Stimulated activated CD8-positive, alpha-beta memory T cell treated with anti-CD3 and anti-CD28 coated beads, Interleukin-7, amount 100 ng/mL, for 48 hours (primary cell): ENCODE results near the gene NHSL2.

Experiments used
- DNase-seq, 2 donors: peaks; one replicate each; pipeline ENCODE4 v3.0.0-alpha.2; 2020; ENCODE audit warnings: low read depth in 1 of 2; ENCODE audit errors: extremely low read depth in 1 of 2

NHSL2 gene

GRCh38 chrX:72016881-72017783 is 106.5 kb downstream of the NHSL2 start:
- DNase-seq: no peak

DNA sequence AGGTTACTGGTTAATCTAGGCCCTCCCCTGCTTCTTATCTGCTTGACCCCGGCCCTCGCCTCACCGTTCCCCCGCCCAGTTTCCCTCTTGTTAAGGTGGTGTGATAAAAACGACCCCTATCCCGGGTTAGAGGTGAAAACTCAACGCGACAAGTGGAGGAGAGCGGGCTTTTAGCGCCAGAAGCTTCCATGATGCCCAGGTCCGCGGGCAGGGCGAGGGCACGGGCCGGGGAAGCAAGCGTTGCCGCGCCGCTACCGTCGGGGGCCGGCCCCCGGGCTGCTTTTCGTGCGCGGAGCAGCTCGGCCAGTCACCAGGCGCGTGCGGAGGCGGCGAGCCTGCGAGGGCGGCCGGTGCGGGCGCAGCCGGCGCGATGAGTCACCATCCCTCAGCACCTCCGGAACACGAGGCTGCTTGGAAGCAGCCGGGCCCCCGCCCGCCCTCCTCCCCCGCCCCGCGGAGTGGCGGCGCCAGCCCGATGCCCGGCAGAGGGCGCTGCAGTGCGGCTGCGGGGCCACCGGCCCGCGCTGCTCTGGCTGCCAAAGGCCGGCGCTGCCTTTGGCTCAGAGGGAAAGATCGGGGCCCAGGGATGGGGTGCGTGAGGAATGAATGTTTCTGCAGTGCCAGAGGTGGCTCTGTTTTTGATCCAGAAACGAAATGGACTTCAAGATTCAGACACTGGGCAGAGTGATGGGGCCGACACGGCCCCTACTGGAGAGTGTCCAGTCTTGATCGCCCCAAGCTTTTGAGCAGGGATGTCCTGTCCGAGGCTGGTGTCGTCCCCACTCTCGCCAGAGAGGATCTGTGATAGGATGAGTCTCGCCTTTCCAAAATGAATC is 107.8 kb downstream of the NHSL2 start:
- DNase-seq: peak; percentile 65 to 66

DNA sequence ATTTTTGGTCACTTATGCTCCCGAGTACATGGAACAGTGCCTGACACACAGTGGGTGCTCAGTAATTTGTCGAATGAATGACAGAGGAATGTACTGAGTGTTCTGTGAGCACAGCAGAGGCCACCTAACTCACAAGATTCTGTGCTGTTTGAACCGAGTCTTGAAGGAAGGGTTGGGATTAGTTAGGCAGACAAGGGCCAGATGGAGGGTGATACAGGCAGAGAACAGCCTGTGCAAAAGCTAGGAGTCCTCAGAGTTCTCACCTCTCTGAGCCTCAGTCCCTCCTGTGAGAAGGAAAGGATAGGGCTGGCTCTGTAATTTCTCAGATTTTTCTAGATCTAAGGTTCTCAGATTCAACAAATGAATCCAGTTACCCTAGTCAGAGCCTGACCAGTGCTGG is 108.8 kb downstream of the NHSL2 start:
- DNase-seq: no peak

DNA sequence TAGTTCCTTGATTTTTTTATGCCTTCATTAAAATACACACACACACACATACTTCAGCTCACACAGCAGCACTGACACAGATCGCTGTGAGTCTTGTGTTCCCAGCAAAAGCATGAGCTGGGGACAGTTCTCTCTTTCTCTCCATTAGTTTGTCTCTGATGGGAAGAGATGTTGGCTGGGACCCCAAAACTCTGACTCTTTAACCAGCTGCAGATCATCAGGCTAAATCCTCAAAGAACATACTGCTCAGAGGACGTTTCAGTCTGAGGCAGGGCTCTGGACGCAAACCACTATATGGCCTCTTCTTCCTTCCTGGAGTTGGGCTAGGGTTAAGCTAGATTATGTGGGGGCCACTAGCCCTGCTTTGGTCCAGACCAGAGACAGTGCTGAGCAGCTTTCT is 109.6 kb downstream of the NHSL2 start:
- no peak for DNase-seq

- no peak for DNase-seq
Measured at GRCh38 chrX:72020788-72021187, 110.1 kb downstream of the NHSL2 start.

DNA sequence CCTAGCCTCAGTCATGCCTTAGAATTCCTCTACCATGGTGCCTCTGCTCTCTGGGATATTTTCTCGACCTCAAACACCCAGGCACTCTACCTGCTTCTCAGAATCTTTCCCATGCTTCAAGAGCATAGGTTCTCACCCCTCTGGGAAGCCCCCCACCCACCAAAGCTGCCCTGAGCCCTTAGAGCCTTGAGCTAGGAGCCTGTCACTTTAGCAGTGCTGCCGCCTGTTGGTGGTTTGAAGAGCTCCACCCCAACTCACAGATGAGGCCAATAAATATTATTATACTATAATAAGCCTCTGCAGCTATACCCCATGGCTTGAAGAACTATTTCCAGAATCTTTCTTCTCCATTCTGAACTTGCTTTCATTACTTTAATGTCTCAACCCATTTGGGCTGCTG is 111.3 kb downstream of the NHSL2 start:
- DNase-seq: no peak

DNA sequence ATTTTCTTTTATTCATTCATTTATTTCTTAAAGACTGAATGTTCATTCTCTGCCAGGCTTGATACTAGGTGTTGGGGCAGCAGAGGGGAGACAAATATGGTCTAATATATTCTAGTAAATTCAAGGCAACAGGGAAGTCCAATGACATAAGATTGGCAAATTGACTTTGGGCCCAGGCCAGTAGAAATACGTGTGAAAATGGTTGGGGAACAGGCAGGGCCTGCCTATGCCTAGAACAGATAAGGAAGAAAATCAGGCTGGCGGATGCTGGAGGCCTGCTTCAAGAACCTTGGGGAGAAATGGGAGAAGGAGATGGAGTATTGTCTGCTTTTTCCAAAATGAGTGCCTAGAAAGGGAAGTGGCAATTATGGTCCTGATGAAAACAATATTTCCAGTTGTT is 112.4 kb downstream of the NHSL2 start:
- no peak for DNase-seq

- no peak for DNase-seq
Measured at GRCh38 chrX:72025236-72025770, 114.7 kb downstream of the NHSL2 start.

DNA sequence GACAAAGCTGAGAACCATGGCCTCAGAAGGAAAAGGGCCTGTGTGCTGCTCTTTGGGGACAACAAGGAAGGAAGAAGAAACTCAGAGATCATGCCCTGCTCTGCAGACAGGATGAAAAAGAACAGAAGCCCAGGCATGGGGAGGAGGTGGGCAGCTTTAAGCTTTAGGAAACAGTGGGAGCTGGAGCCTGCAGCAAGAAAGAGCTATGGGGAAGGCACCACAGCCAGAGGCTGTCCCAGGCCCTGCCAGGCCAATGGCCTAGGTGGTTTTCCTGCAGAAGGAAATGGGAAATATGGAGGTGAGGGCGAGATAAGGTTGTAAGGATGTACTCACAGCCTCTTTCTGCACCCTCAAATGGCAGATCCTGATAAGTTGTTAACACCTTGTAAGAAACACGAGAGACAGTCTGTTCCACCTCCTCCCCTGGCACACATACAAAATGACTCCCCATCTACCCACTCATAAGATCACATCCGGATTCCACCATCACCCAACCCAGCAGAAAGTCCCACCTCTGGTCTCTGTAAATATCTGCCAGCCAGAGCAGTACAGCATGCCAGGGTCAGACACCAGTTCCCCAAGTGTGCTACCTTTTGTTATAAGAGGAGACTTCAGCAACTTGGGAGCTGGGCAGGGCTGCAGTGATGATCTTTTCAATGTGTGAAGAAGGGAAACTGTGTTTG is 115.8 kb downstream of the NHSL2 start:
- DNase-seq: no peak

- DNase-seq: no peak
Measured at GRCh38 chrX:72027024-72027913, 116.6 kb downstream of the NHSL2 start.

GRCh38 chrX:72027914-72028307 is 117.3 kb downstream of the NHSL2 start:
- DNase-seq: no peak

- no peak for DNase-seq
Measured at GRCh38 chrX:72028701-72029470, 118.2 kb downstream of the NHSL2 start.

DNA sequence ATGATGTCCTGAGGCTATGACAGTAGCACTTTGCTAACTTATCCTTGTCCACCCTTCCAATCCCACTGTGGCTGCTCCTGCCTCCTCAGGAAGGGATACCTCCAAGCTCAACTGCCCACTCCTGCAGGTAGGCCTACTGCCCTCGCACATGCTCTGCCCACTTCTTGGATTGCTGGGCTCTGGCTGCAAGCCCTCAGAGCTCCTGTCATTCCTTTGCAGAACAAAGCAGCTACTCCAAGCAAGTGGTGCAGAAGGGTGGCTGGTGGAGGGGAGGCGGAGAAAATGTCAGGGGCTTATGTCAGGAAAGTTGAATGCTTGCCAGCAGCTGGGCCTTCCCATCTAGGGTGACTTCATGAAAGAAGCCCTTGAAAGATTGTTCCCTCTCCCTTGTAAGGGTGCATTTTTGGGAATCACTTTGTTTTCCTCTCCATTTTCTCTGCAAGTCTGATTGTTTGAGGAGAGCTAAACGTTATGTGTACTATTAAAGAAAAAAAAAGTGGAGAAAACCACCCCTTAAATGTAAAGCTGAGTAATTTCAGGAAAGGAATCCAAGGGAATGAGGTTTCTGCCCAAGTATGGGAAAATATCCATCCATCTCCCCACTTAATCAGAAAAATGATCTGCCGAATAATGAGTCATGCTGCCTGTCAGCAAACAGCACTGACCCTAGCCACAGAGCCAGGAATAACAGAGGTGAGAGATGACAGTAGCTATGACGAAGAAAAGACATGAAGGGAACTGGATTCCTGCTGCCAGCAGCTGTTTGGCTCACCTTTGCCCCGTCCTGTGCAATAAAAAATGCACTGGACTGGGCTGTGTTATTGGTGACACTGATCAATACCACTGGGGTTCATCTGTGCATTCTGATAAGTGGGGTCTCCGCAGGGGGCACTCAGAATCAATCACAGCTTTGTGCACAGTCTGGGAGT is 119.1 kb downstream of the NHSL2 start:
- no peak for DNase-seq

DNA sequence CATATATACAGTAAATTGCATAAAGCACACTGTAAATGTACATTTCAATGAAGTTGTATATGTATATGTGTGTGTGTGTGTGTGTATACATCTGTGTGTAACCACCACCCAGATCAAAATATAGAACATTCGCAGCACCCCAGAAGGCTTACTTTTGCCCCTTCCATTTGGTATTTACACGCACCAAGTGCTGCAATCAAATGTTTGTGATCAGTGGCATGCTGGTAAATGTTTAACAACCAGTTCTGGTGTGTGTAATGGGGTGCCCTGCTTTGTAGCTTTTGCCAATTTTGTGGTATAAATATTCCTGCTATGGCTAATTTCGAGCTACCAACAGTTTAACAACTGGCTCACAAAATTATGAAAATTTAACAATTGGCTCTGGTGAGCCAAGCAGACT is 119.8 kb downstream of the NHSL2 start:
- no peak for DNase-seq

DNA sequence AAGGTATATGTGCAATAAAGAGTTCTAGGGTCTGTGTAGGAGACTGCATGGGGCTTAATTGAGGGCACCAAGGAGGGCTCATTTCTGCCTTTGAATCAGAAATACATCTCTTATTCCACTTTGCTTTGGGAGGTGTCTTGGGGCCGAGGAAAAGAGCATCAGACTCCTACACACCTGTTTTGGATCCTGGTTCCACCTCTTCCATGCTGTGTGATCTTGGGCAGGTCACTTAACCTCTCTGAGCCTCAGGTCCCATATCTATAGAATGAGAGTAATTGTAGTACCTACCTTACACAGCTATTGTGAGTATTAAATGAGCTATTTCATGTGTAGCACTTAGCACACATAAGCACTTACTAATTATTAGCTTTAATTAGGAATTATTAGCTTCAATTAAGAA is 120.5 kb downstream of the NHSL2 start:
- no peak for DNase-seq

- DNase-seq: no peak
Measured at GRCh38 chrX:72031634-72032033, 121.0 kb downstream of the NHSL2 start.

DNA sequence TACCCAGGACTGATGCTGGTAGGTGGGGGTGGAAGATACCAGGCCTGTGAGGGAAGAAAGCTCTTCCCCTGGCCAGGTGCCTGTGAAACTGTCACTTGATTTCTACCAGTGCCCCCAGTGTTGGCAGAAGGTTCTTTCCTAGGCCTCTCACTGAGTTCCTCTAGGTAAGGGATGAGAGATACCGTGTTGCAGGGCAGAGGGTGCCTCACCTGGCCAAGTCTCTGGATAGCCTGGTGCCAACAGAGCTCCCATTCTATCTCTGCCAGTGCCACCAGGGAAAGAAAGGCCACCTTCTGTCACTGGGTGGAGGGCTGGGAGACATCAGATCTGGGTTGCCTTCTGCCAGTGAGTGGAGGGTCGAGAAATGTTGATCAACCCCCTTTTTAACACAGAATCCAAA is 127.0 kb downstream of the NHSL2 start:
- DNase-seq: no peak

GRCh38 chrX:72038016-72038415 is 127.4 kb downstream of the NHSL2 start:
- DNase-seq: no peak
